Neural progenitor cell (in vitro differentiated cells): ENCODE results near the gene SERPINA6. TPM values are rescaled to one million over a fixed set of nuclear protein-coding genes. Genes with fewer than 3 reads are reported as not detected.
"Not testable (repeated sequence)": the region's sequence is repeated elsewhere in the genome, so short reads cannot be mapped to it uniquely, and the experiment has no call there.

ENCODE experiments used
- DNase-seq: peaks from one replicate; pipeline ENCODE4 v3.0.0-alpha.2; 2016; ENCODE audit warnings: low spot score
- H2AFZ ChIP-seq: fragments of 200-600 bp; sonication (generic); replicated peaks from 2 replicates; pipeline ENCODE4 v1.6.1; 2016; ENCODE audit warnings: antibody characterized with exemption
- H3F3A ChIP-seq: fragments of 200-600 bp; sonication (generic); 2 replicates; pipeline ENCODE4 v1.6.1; 2016; ENCODE audit warnings: antibody characterized with exemption, low read depth
- H3K27ac ChIP-seq: fragments of 200-600 bp; sonication (generic); 2 replicates; pipeline ENCODE4 v1.5.1; 2016; ENCODE audit warnings: mild to moderate bottlenecking
- H3K27me3 ChIP-seq: fragments of 200-600 bp; sonication (generic); 2 replicates; pipeline ENCODE4 v1.6.1; 2016; ENCODE audit warnings: mild to moderate bottlenecking, moderate library complexity
- H3K36me3 ChIP-seq: fragments of 200-600 bp; sonication (generic); 2 replicates; pipeline ENCODE4 v1.5.1; 2016
- H3K4me1 ChIP-seq: fragments of 200-600 bp; sonication (generic); 2 replicates; pipeline ENCODE4 v1.6.1; 2016; ENCODE audit warnings: mixed run types
- H3K4me2 ChIP-seq: fragments of 200-600 bp; sonication (generic); 2 replicates; pipeline ENCODE4 v1.6.1; 2016
- H3K4me3 ChIP-seq: fragments of 200-600 bp; sonication (generic); 2 replicates; pipeline ENCODE4 v1.5.1; 2016
- H3K79me2 ChIP-seq: fragments of 200-600 bp; sonication (generic); 2 replicates; pipeline ENCODE4 v1.6.1; 2016; ENCODE audit warnings: low read depth
- H3K9ac ChIP-seq: fragments of 200-600 bp; sonication (generic); 2 replicates; pipeline ENCODE4 v1.6.1; 2016
- H3K9me3 ChIP-seq: fragments of 200-600 bp; sonication (generic); 2 replicates; pipeline ENCODE4 v1.5.1; 2016; ENCODE audit warnings: low read depth
- H4K20me1 ChIP-seq: fragments of 200-600 bp; sonication (generic); 2 replicates; pipeline ENCODE4 v1.6.1; 2016; ENCODE audit warnings: low read depth
- H3K27ac Mint-ChIP-seq: 3 replicates; pipeline ENCODE4 v1.8.0; 2021; ENCODE audit warnings: mixed read lengths
- H3K27me3 Mint-ChIP-seq: 2 replicates; pipeline ENCODE4 v1.8.0; 2022; ENCODE audit warnings: low read depth, mild to moderate bottlenecking, inconsistent platforms, moderate library complexity, mixed read lengths; ENCODE audit not compliant: insufficient read depth
- H3K36me3 Mint-ChIP-seq: 3 replicates; pipeline ENCODE4 v1.8.0; 2021; ENCODE audit warnings: mixed read lengths
- H3K4me1 Mint-ChIP-seq: 3 replicates; pipeline ENCODE4 v1.8.0; 2021; ENCODE audit warnings: mixed read lengths
- H3K4me3 Mint-ChIP-seq: 3 replicates; pipeline ENCODE4 v1.8.0; 2021; ENCODE audit warnings: mild to moderate bottlenecking, moderate library complexity, mixed read lengths
- H3K9me3 Mint-ChIP-seq: 3 replicates; pipeline ENCODE4 v1.8.0; 2020; ENCODE audit warnings: mixed read lengths
- CTCF ChIP-seq: fragments of 200-600 bp; sonication (generic); IDR thresholded peaks from 2 replicates; pipeline ENCODE4 v1.5.1; 2017; ENCODE audit warnings: antibody characterized with exemption, mild to moderate bottlenecking
- EZH2 ChIP-seq: fragments of 200-600 bp; sonication (generic); IDR thresholded peaks from 2 replicates; pipeline ENCODE4 v1.6.1; 2017; ENCODE audit warnings: antibody characterized with exemption, mild to moderate bottlenecking, moderate library complexity
- EZH2phosphoT487 ChIP-seq: fragments of 200-600 bp; sonication (generic); IDR thresholded peaks from 2 replicates; pipeline ENCODE4 v1.6.1; 2017; ENCODE audit warnings: antibody characterized with exemption
- total RNA-seq: library from RNA; depleted of rRNA; stranded (reverse); fragments of >200 nt; gene quantifications from 2 replicates; pipeline ENCODE4 v1.2.3, GENCODE V29; 2015; ENCODE audit warnings: low replicate concordance

Gene SERPINA6
- total RNA-seq, 1 donor from 2014 or later = not detected

GRCh38 chr14:94355191-94355794 lies 32.2 kb upstream of the SERPINA6 start:
- Histone ChIP-seq H3K4me1 (no peaks in the 10 kb centered on the region), H2AFZ (peak overlapping the region; percentile 90)

GRCh38 chr14:94354638-94355185 lies 31.6 kb upstream of the SERPINA6 start:
- H3K27me3 ChIP-seq = no peaks in the 10 kb centered on the region
- H3K4me1 Mint-ChIP-seq = no peaks in the 10 kb centered on the region
- H3K27ac ChIP-seq = no peak overlapping the region
- no peaks in the 10 kb centered on the region for H3K79me2 ChIP-seq
- no peaks in the 10 kb centered on the region for H3F3A ChIP-seq
- no peak for DNase-seq
- no peaks in the 10 kb centered on the region for H3K36me3 Mint-ChIP-seq
- no peaks in the 10 kb centered on the region for H4K20me1 ChIP-seq
- no peak overlapping the region for H3K4me2 ChIP-seq
- H3K36me3 ChIP-seq = no peaks in the 10 kb centered on the region
- no peak overlapping the region for H3K9ac ChIP-seq
- H3K9me3 Mint-ChIP-seq = peaks cover 3% of the 10 kb centered on the region
- no peak overlapping the region for H3K4me3 ChIP-seq
- no peak overlapping the region for H2AFZ ChIP-seq
- no peaks in the 10 kb centered on the region for H3K9me3 ChIP-seq
- H3K4me3 Mint-ChIP-seq = no peak overlapping the region
- no peak for TF ChIP-seq EZH2phosphoT487
- no peak for TF ChIP-seq EZH2
- TF ChIP-seq CTCF = no peak
- H3K4me1 ChIP-seq = no peaks in the 10 kb centered on the region
- H3K27me3 Mint-ChIP-seq = peaks cover 12% of the 10 kb centered on the region
- H3K27ac Mint-ChIP-seq = no peak overlapping the region

More at GRCh38 chr14:94355191-94355794, 32.2 kb upstream of the SERPINA6 start:
- H3K27ac ChIP-seq = no peak overlapping the region
- H3K9ac ChIP-seq = no peak overlapping the region
- Mint-ChIP-seq H3K27ac (no peak overlapping the region), H3K27me3 (peaks cover 12% of the 10 kb centered on the region), H3K4me1 (no peaks in the 10 kb centered on the region), H3K36me3 (no peaks in the 10 kb centered on the region), H3K4me3 (no peak overlapping the region), H3K9me3 (peaks cover 3% of the 10 kb centered on the region)
- no peaks in the 10 kb centered on the region for H3K9me3 ChIP-seq
- H3K27me3 ChIP-seq = no peaks in the 10 kb centered on the region
- no peaks in the 10 kb centered on the region for H3F3A ChIP-seq
- H4K20me1 ChIP-seq = no peaks in the 10 kb centered on the region
- H3K79me2 ChIP-seq = no peaks in the 10 kb centered on the region
- H3K4me2 ChIP-seq = no peak overlapping the region
- TF ChIP-seq CTCF (peak; percentile 61), EZH2 (no peak), EZH2phosphoT487 (no peak)
- DNase-seq = peak; percentile 69
- H3K36me3 ChIP-seq = no peaks in the 10 kb centered on the region
- H3K4me3 ChIP-seq = no peak overlapping the region

- H4K20me1 ChIP-seq, H3K4me3 ChIP-seq, H3K27ac Mint-ChIP-seq, H3K36me3 Mint-ChIP-seq, H3K4me1 Mint-ChIP-seq, H3K4me3 Mint-ChIP-seq, DNase-seq, H3K9ac ChIP-seq, H3K79me2 ChIP-seq, H3K4me2 ChIP-seq, H3K9me3 Mint-ChIP-seq, H3K27me3 ChIP-seq, H3F3A ChIP-seq, H2AFZ ChIP-seq, H3K4me1 ChIP-seq, H3K36me3 ChIP-seq, H3K9me3 ChIP-seq, H3K27ac ChIP-seq: not testable (repeated sequence)
- peaks cover 12% of the 10 kb centered on the region for H3K27me3 Mint-ChIP-seq
These were observed 31.1 kb upstream of the SERPINA6 start for GRCh38 chr14:94354190-94354589.

- Mint-ChIP-seq H3K27ac (no peak overlapping the region), H3K4me3 (no peak overlapping the region), H3K4me1 (no peaks in the 10 kb centered on the region), H3K36me3 (no peaks in the 10 kb centered on the region), H3K9me3 (peaks cover 5% of the 10 kb centered on the region), H3K27me3 (peaks cover 9% of the 10 kb centered on the region)
- H3K36me3 ChIP-seq = no peaks in the 10 kb centered on the region
- no peak for DNase-seq
- no peaks in the 10 kb centered on the region for H4K20me1 ChIP-seq
- no peaks in the 10 kb centered on the region for H3K27me3 ChIP-seq
- H3K4me3 ChIP-seq = no peak overlapping the region
- H3K27ac ChIP-seq = no peak overlapping the region
- no peaks in the 10 kb centered on the region for H3F3A ChIP-seq
- H3K4me2 ChIP-seq = no peak overlapping the region
- no peak overlapping the region for H3K9ac ChIP-seq
- no peak overlapping the region for H2AFZ ChIP-seq
- H3K4me1 ChIP-seq = no peaks in the 10 kb centered on the region
- no peaks in the 10 kb centered on the region for H3K9me3 ChIP-seq
- no peaks in the 10 kb centered on the region for H3K79me2 ChIP-seq
- TF ChIP-seq EZH2phosphoT487 = no peak
- no peak for TF ChIP-seq EZH2
- TF ChIP-seq CTCF = no peak
These were observed 26.1 kb upstream of the SERPINA6 start for GRCh38 chr14:94349276-94349675.
